Activated CD8-positive, alpha-beta T cell treated with anti-CD3 and anti-CD28 coated beads for 36 hours (primary cell): Measurements from ENCODE around the gene SEC14L3. TPM values are rescaled to one million over a fixed set of nuclear protein-coding genes. Genes with fewer than 3 reads are reported as not detected.

Experiments
- ATAC-seq: fragments of 200-7000 bp; cut with Tn5 transposase; one replicate; pipeline ENCODE4 v1.10.0; 2021; ENCODE audit warnings: mild to moderate bottlenecking, moderate library complexity
- CTCF ChIA-PET: fragments of 350-600 bp; sonication (Branson Sonifier 250); formaldehyde crosslinking; loops from one replicate; lab custom pipeline; 2021; ENCODE audit warnings: antibody characterized with exemption; lab: Charles Lee
- POLR2A ChIA-PET: fragments of 350-600 bp; sonication (Branson Sonifier 250); formaldehyde crosslinking; loops from one replicate; lab custom pipeline; 2021; ENCODE audit warnings: antibody characterized with exemption; lab: Charles Lee
- DNase-seq: peaks from one replicate; pipeline ENCODE4 v3.0.0-alpha.2; 2020
- H3K27ac Mint-ChIP-seq: one replicate; pipeline ENCODE4 v1.8.0; 2021; ENCODE audit warnings: mild to moderate bottlenecking, mixed read lengths
- H3K27me3 Mint-ChIP-seq: one replicate; pipeline ENCODE4 v1.8.0; 2021; ENCODE audit warnings: mixed read lengths
- H3K36me3 Mint-ChIP-seq: one replicate; pipeline ENCODE4 v1.8.0; 2021; ENCODE audit warnings: low read depth, mixed read lengths
- H3K4me1 Mint-ChIP-seq: one replicate; pipeline ENCODE4 v1.8.0; 2021; ENCODE audit warnings: low read depth, mixed read lengths
- H3K4me3 Mint-ChIP-seq: one replicate; pipeline ENCODE4 v1.8.0; 2021; ENCODE audit warnings: mild to moderate bottlenecking, moderate library complexity, mixed read lengths
- H3K9me3 Mint-ChIP-seq: one replicate; pipeline ENCODE4 v1.8.0; 2021; ENCODE audit warnings: mixed read lengths
- CTCF ChIP-seq: fragments of 200-600 bp; IDR thresholded peaks from one replicate; pipeline ENCODE4 v1.8.0; 2022; ENCODE audit warnings: antibody characterized with exemption, mild to moderate bottlenecking
- intact Hi-C: fragments of 100-400 bp; cut with micrococcal nuclease; formaldehyde crosslinking; loops from one replicate; pipeline ENCODE4 v1.10.0; 2022
- total RNA-seq, 2 experiments: library from RNA; stranded (reverse); gene quantifications; one replicate each; pipeline ENCODE4 v1.2.3, GENCODE V29; 2021

The SEC14L3 gene
- total RNA-seq, 2 experiments from 2014 or later = not detected

- Mint-ChIP-seq H3K27ac (peak overlapping the region; percentile 84), H3K9me3 (no peaks in the 10 kb centered on the region), H3K27me3 (no peaks in the 10 kb centered on the region), H3K4me1 (peaks cover 37% of the 10 kb centered on the region), H3K36me3 (peaks cover 70% of the 10 kb centered on the region), H3K4me3 (peak overlapping the region; percentile 54)
- TF ChIP-seq CTCF = no peak
- intact Hi-C loops = no loop called here
- POLR2A ChIA-PET = interaction anchor here (0.8 to 6.5 kb wide), 3 partner anchors 14 to 23 kb away, joined by 4 to 48 read pairs (median 5); partner anchors contain the start of gene SEC14L2
- CTCF ChIA-PET = interaction anchor here (1.2 to 9.0 kb wide), 4 partner anchors 14 to 132 kb away, joined by 5 to 138 read pairs (median 36); partner anchors contain the start of gene RNF215
- DNase-seq (no peak), ATAC-seq (no peak)
These were observed 51.3 kb downstream of the SEC14L3 start for GRCh38 chr22:30420347-30421125.

- ATAC-seq (no peak), DNase-seq (no peak)
- POLR2A ChIA-PET = interaction anchor here (1.2 kb wide), 1 partner anchor 25 kb away, joined by 3 read pairs; no protein-coding TSS in a partner anchor
- CTCF ChIA-PET = no interaction called here
- Mint-ChIP-seq H3K9me3 (no peaks in the 10 kb centered on the region), H3K27me3 (no peaks in the 10 kb centered on the region), H3K27ac (no peak overlapping the region), H3K4me1 (peaks cover 51% of the 10 kb centered on the region), H3K4me3 (no peak overlapping the region), H3K36me3 (peaks cover 71% of the 10 kb centered on the region)
- no peak for TF ChIP-seq CTCF
- intact Hi-C loops = no loop called here
These were observed 55.0 kb downstream of the SEC14L3 start for GRCh38 chr22:30416837-30417236.

GRCh38 chr22:30416403-30416802 lies 55.4 kb downstream of the SEC14L3 start:
- intact Hi-C loops = no loop called here
- ChIA-PET POLR2A (no interaction called here), CTCF (no interaction called here)
- ATAC-seq = no peak
- peaks cover 49% of the 10 kb centered on the region for H3K4me1 Mint-ChIP-seq
- no peak for DNase-seq
- H3K27ac Mint-ChIP-seq = no peak overlapping the region
- no peaks in the 10 kb centered on the region for H3K9me3 Mint-ChIP-seq
- no peak for TF ChIP-seq CTCF
- H3K27me3 Mint-ChIP-seq = no peaks in the 10 kb centered on the region
- no peak overlapping the region for H3K4me3 Mint-ChIP-seq
- H3K36me3 Mint-ChIP-seq = peaks cover 69% of the 10 kb centered on the region

GRCh38 chr22:30414525-30415047 lies 57.2 kb downstream of the SEC14L3 start:
- H3K4me1 Mint-ChIP-seq = peaks cover 35% of the 10 kb centered on the region
- H3K9me3 Mint-ChIP-seq = no peaks in the 10 kb centered on the region
- POLR2A ChIA-PET = interaction anchor here (1.0 to 2.8 kb wide), 3 partner anchors 9 to 17 kb away, joined by 3 to 19 read pairs (median 5); partner anchors contain the start of gene MTFP1
- intact Hi-C loops = no loop called here
- H3K27ac Mint-ChIP-seq = peak overlapping the region; percentile 79
- ATAC-seq (no peak), DNase-seq (no peak)
- CTCF ChIA-PET = interaction anchor here (0.7 to 2.8 kb wide), 5 partner anchors 9 to 128 kb away, joined by 4 to 11 read pairs (median 5); partner anchors contain the start of gene MTFP1
- no peak for TF ChIP-seq CTCF
- H3K36me3 Mint-ChIP-seq = peaks cover 58% of the 10 kb centered on the region
- no peak overlapping the region for H3K4me3 Mint-ChIP-seq
- H3K27me3 Mint-ChIP-seq = no peaks in the 10 kb centered on the region
